Measurements from ENCODE around the gene SLC9A5.

GRCh38 chr16:67256701-67257230 lies 8.0 kb downstream of the SLC9A5 start:
- TF ChIP-seq CTCF (IDR thresholded peaks at IDR 0.05; ENCODE audit: low read depth, low read length, missing input control) (no peak), ZBTB33 (IDR thresholded peaks at IDR 0.05) (no peak), SP1 (IDR thresholded peaks at IDR 0.05) (no peak), MAX (IDR thresholded peaks at IDR 0.05) (no peak)
